HG03575 (cell line): ENCODE results near the gene CPPED1.

Experiments used
- ATAC-seq: cut with Tn5 transposase; IDR thresholded peaks from one replicate; pipeline ENCODE4 v1.9.1; 2021; ENCODE audit not compliant: unreplicated experiment, insufficient number of reproducible peaks, low FRiP score; ENCODE audit errors: extremely low read depth

The CPPED1 gene

GRCh38 chr16:12703935-12704334 lies 99.8 kb downstream of the CPPED1 start:
- ATAC-seq = no peak

GRCh38 chr16:12700161-12700560 lies 103.5 kb downstream of the CPPED1 start:
- ATAC-seq = no peak

- no peak for ATAC-seq
Observed at GRCh38 chr16:12699161-12699560, 104.5 kb downstream of the CPPED1 start.

GRCh38 chr16:12697437-12697836 lies 106.2 kb downstream of the CPPED1 start:
- no peak for ATAC-seq

GRCh38 chr16:12695454-12695853 lies 108.2 kb downstream of the CPPED1 start:
- no peak for ATAC-seq

GRCh38 chr16:12690024-12690423 lies 113.7 kb downstream of the CPPED1 start:
- ATAC-seq = no peak

- ATAC-seq = no peak
Observed at GRCh38 chr16:12688951-12689850, 114.5 kb downstream of the CPPED1 start.

- no peak for ATAC-seq
Observed at GRCh38 chr16:12685806-12686205, 117.9 kb downstream of the CPPED1 start.

- ATAC-seq = no peak
Observed at GRCh38 chr16:12682432-12683165, 121.1 kb downstream of the CPPED1 start.

GRCh38 chr16:12681653-12682052 lies 122.0 kb downstream of the CPPED1 start:
- ATAC-seq = no peak

GRCh38 chr16:12680531-12680930 lies 123.2 kb downstream of the CPPED1 start:
- no peak for ATAC-seq

GRCh38 chr16:12679660-12680272 lies 123.9 kb downstream of the CPPED1 start:
- ATAC-seq = no peak

GRCh38 chr16:12678983-12679382 lies 124.7 kb downstream of the CPPED1 start:
- ATAC-seq = no peak

- no peak for ATAC-seq
Observed at GRCh38 chr16:12677502-12677901, 126.2 kb downstream of the CPPED1 start.

GRCh38 chr16:12675852-12676251 lies 127.8 kb downstream of the CPPED1 start:
- no peak for ATAC-seq

GRCh38 chr16:12675046-12675445 lies 128.6 kb downstream of the CPPED1 start:
- no peak for ATAC-seq

- ATAC-seq = no peak
Observed at GRCh38 chr16:12674524-12674923, 129.2 kb downstream of the CPPED1 start.

- ATAC-seq = no peak
Observed at GRCh38 chr16:12674071-12674470, 129.6 kb downstream of the CPPED1 start.

GRCh38 chr16:12673466-12673865 lies 130.2 kb downstream of the CPPED1 start:
- ATAC-seq = no peak

- no peak for ATAC-seq
Observed at GRCh38 chr16:12672986-12673385, 130.7 kb downstream of the CPPED1 start.
